HG02798 (cell line): ENCODE data around the gene CNTNAP4.

Source experiments
- ATAC-seq: cut with Tn5 transposase; IDR thresholded peaks from one replicate; pipeline ENCODE4 v1.9.1; 2021; ENCODE audit warnings: mild to moderate bottlenecking; ENCODE audit not compliant: unreplicated experiment, poor library complexity

CNTNAP4 gene

DNA sequence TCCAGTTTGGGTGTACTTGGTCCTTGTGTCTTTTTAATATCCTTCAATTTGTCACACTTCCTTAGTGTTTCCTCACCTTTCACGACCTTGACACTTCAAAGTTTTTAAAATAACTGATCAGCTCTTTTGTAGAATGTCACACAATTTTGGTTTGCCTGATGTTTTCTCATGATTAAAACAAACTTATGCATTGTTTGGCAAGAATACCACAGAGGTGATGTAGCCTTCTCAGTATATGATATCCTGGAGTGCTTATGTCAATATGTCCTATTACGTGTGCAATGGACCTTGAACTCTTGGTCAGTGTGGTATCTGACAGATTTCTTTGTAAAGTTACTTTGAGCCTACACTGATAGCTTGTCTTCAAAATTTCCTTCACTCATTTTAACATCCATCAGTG lies 297.4 kb downstream of the CNTNAP4 start:
- no peak for ATAC-seq

DNA sequence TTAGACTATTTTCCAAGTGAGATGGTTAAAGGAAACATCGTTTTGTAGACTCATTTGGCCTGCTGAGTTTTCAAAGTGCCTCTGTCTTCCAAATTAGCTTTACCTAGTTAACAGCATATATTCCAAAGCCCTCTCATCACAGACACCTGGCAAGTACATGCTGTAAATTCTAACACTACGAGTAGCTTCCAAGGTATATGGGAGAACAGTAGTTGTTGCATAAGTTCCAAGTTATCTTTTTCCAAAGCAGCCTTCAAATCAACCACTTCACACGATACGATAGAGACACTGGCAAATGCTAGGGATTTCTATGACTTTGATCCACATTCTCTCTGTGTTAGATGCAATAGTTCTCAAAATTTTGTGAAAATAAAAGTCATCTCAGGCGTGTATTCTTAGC lies 299.3 kb downstream of the CNTNAP4 start:
- no peak for ATAC-seq

DNA sequence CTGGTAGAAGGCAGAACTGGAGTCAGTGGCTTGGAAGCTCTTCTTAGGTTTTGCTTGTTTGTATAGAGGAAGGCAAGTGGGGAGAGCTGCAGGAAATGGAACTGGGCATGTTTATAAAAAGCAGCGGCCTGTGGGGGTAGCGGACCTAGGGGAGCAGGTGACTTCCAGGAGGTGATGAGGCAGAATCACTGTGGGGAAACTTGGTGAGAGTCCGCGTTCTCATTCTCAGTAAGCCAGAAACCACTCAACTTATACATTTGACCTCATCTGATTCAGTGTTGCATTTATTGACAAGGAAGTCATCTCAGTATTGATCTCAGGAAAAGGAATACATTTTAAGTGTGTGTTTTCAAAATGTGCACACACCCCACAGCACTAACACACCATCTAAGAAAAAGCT lies 299.8 kb downstream of the CNTNAP4 start:
- peak; percentile 83 for ATAC-seq

DNA sequence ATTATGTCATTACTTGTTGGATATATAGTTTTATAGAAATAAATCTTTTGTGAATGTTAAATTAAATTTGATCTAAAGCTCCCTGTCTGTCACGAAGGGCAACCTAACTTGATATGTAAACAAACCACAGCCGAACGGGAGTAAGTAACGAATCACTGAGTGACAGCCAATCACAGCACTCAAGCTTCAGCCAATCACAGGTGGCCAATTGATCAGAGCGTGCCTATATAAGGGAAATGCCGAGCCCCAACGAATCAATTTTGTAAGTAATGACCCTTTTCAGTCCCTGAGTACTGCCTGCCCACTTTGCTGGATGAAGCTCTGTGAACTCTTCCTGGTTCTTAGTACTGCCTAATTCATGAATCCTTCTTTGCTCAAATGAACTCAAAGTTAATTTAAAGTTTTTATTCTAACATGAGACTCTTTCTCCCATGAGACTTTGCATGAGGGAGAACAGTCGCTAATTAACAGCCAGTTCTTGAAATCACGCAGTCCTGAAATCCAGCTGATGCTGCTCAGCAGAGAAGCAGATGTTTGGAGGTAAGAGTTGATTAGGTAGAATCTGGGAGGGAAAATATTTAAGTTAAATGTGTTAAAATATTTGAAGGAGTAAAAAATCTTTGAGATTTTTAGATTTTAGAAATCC lies 302.2 kb downstream of the CNTNAP4 start:
- ATAC-seq: no peak

- ATAC-seq: no peak
These were observed 306.3 kb downstream of the CNTNAP4 start for GRCh38 chr16:76583466-76583865.

DNA sequence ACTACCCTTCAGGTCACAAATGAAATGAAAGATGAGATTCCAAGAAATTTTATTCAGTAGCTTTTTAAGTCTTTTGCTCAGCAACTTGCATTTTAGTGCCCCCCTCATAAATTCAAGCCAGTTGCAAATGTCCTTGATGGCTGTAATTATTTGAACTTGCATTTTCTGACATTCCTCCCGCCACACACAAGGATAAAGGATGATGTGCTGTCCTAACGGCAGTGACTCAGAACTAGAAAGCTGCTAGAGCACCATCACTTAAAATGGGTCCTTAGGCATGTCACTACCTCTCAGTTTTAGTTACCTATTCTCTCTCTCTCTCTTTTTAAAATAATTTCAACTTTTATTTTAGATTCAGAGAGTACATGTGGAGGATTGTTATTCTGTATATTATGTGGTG lies 306.7 kb downstream of the CNTNAP4 start:
- no peak for ATAC-seq

GRCh38 chr16:76598498-76598897 lies 321.3 kb downstream of the CNTNAP4 start:
- no peak for ATAC-seq

- no peak for ATAC-seq
These were observed 330.1 kb downstream of the CNTNAP4 start for GRCh38 chr16:76607317-76607716.
